HepG2 (cell line): ENCODE measurements around the gene CDK8. TPM values are rescaled to one million over a fixed set of nuclear protein-coding genes. Genes with fewer than 3 reads are reported as not detected.
A peak's percentile ranks its signal among the peaks of the same experiment; 100 is the strongest.

Source experiments
- ATF7 ChIP-seq, 2 experiments: fragments of 450-650 bp in 1 of 2; sonication (generic) in 1 of 2; formaldehyde crosslinking in 1 of 2; IDR thresholded peaks; 2 replicates each; pipeline versions ENCODE4 v1.4.0 to v1.6.1; 2016 to 2020; ENCODE audit warnings: antibody characterized with exemption in 1 of 2, mild to moderate bottlenecking in 1 of 2, missing genetic modification reagents in 1 of 2
- ATRX ChIP-seq: sonication (generic); formaldehyde crosslinking; IDR thresholded peaks from 2 replicates; pipeline ENCODE4 v1.4.0; 2020; ENCODE audit warnings: missing genetic modification reagents, borderline replicate concordance
- BRD4 ChIP-seq: sonication (generic); formaldehyde crosslinking; IDR thresholded peaks from 2 replicates; pipeline ENCODE4 v1.4.0; 2020; ENCODE audit warnings: missing genetic modification reagents
- CHD2 ChIP-seq: IDR thresholded peaks from 2 replicates; pipeline ENCODE4 v1.6.1; 2011; ENCODE audit warnings: low read depth, low read length, improper control_type of control experiment
- EP300 ChIP-seq, 3 experiments: sonication (generic) in 1 of 3; formaldehyde crosslinking in 1 of 3; IDR thresholded peaks; 2 replicates each; pipeline versions ENCODE4 v1.5.1 to v1.6.1; 2011 to 2020; ENCODE audit warnings: low read depth in 2 of 3, low read length in 2 of 3, borderline replicate concordance in 1 of 3, improper control_type of control experiment in 1 of 3, mild to moderate bottlenecking in 1 of 3, missing genetic modification reagents in 1 of 3, moderate library complexity in 1 of 3
- ERF ChIP-seq: IDR thresholded peaks from 2 replicates; pipeline ENCODE4 v1.6.1; 2018; ENCODE audit warnings: missing biosample characterization, missing genetic modification reagents
- HMGA1 ChIP-seq: sonication (generic); formaldehyde crosslinking; conservative IDR thresholded peaks from 2 replicates; pipeline ENCODE4 v1.4.0; 2020; ENCODE audit warnings: missing genetic modification reagents
- NPAS2 ChIP-seq: sonication (generic); formaldehyde crosslinking; IDR thresholded peaks from 2 replicates; pipeline ENCODE4 v1.8.0; 2022; ENCODE audit warnings: mild to moderate bottlenecking, missing genetic modification reagents, borderline replicate concordance
- NR2C2 ChIP-seq: sonication (generic); formaldehyde crosslinking; IDR thresholded peaks from 2 replicates; pipeline ENCODE4 v1.4.0; 2020; ENCODE audit warnings: missing genetic modification reagents, mild to moderate bottlenecking, moderate library complexity, borderline replicate concordance
- PHF21A ChIP-seq: sonication (generic); formaldehyde crosslinking; IDR thresholded peaks from 2 replicates; pipeline ENCODE4 v1.5.0; 2020; ENCODE audit warnings: mild to moderate bottlenecking, missing genetic modification reagents
- SP2 ChIP-seq: sonication (generic); formaldehyde crosslinking; IDR thresholded peaks from 2 replicates; pipeline ENCODE4 v1.5.1; 2020; ENCODE audit warnings: mild to moderate bottlenecking, missing genetic modification reagents
- SUZ12 ChIP-seq: fragments of 150-350 bp; IDR thresholded peaks from 2 replicates; pipeline ENCODE4 v1.6.1; 2014; ENCODE audit warnings: low read depth, low read length
- ZBTB3 ChIP-seq: sonication (generic); formaldehyde crosslinking; IDR thresholded peaks from 2 replicates; pipeline ENCODE4 v1.4.0; 2020; ENCODE audit warnings: low read depth, mild to moderate bottlenecking, moderate library complexity, missing genetic modification reagents, borderline replicate concordance
- ZNF292 ChIP-seq: sonication (generic); formaldehyde crosslinking; IDR thresholded peaks from 2 replicates; pipeline ENCODE4 v1.8.1; 2022; ENCODE audit warnings: mild to moderate bottlenecking, low read depth, missing genetic modification reagents, borderline replicate concordance
- ZNF382 ChIP-seq: sonication (generic); formaldehyde crosslinking; IDR thresholded peaks from 2 replicates; pipeline ENCODE4 v1.5.0; 2020; ENCODE audit warnings: missing genetic modification reagents, mild to moderate bottlenecking, borderline replicate concordance
- ZNF564 ChIP-seq: sonication (generic); formaldehyde crosslinking; IDR thresholded peaks from 2 replicates; pipeline ENCODE4 v1.8.1; 2023; ENCODE audit warnings: mild to moderate bottlenecking, missing genetic modification reagents
- ZNF605 ChIP-seq: sonication (generic); formaldehyde crosslinking; IDR thresholded peaks from 2 replicates; pipeline ENCODE4 v1.8.0; 2022; ENCODE audit warnings: mild to moderate bottlenecking, missing genetic modification reagents
- ZSCAN12 ChIP-seq: sonication (generic); formaldehyde crosslinking; IDR thresholded peaks from 2 replicates; pipeline ENCODE4 v1.9.0; 2021; ENCODE audit warnings: mild to moderate bottlenecking, missing genetic modification reagents
- ZSCAN25 ChIP-seq: sonication (generic); formaldehyde crosslinking; IDR thresholded peaks from 2 replicates; pipeline ENCODE4 v1.8.0; 2022; ENCODE audit warnings: mild to moderate bottlenecking, missing genetic modification reagents
- polyA plus RNA-seq, 8 experiments: library from polyadenylated mRNA; depleted of rRNA in 3 of 8; stranded (reverse) in 7 of 8; unstranded in 1 of 8; fragments of >200 nt; fragmentation: Illumina TruSeq in 4 of 8; extraction: Trizol in 4 of 8; gene quantifications; 2 replicates each; pipeline versions ENCODE4 v1.2.1 to v1.2.3, GENCODE V29; 2011 to 2016; ENCODE audit warnings: low read depth in 4 of 8, missing spikeins in 1 of 8, mixed read lengths in 1 of 8; ENCODE audit not compliant: insufficient read depth in 1 of 8
- total RNA-seq, 5 experiments: library from RNA; depleted of rRNA; stranded (reverse); fragments of >200 nt; fragmentation: Illumina TruSeq; extraction: Trizol; gene quantifications; 2 replicates each; pipeline ENCODE4 v1.2.3, GENCODE V29; 2016; ENCODE audit warnings: low read depth in 1 of 5
- TF ChIP-seq, protein P1 (sequence below): sonication (generic); formaldehyde crosslinking; IDR thresholded peaks from 2 replicates; pipeline ENCODE4 v1.4.0; 2020; ENCODE audit warnings: missing genetic modification reagents
- TF ChIP-seq, protein P2 (sequence below): sonication (generic); formaldehyde crosslinking; conservative IDR thresholded peaks from 2 replicates; pipeline ENCODE4 v1.8.0; 2022; ENCODE audit warnings: low read depth, missing genetic modification reagents
- TF ChIP-seq, protein P3 (sequence below): sonication (generic); formaldehyde crosslinking; conservative IDR thresholded peaks from 2 replicates; pipeline ENCODE4 v1.4.0; 2020; ENCODE audit warnings: missing genetic modification reagents
- TF ChIP-seq, protein P4 (sequence below): IDR thresholded peaks from 2 replicates; pipeline ENCODE4 v1.6.1; 2016; ENCODE audit warnings: control low read depth

CDK8 gene
- total and polyA plus RNA-seq, 2 of the 13 experiments (the other 11 are each of a cell fraction or from before 2014, with no cell fraction given), result 15.8 to 16.4 TPM

DNA sequence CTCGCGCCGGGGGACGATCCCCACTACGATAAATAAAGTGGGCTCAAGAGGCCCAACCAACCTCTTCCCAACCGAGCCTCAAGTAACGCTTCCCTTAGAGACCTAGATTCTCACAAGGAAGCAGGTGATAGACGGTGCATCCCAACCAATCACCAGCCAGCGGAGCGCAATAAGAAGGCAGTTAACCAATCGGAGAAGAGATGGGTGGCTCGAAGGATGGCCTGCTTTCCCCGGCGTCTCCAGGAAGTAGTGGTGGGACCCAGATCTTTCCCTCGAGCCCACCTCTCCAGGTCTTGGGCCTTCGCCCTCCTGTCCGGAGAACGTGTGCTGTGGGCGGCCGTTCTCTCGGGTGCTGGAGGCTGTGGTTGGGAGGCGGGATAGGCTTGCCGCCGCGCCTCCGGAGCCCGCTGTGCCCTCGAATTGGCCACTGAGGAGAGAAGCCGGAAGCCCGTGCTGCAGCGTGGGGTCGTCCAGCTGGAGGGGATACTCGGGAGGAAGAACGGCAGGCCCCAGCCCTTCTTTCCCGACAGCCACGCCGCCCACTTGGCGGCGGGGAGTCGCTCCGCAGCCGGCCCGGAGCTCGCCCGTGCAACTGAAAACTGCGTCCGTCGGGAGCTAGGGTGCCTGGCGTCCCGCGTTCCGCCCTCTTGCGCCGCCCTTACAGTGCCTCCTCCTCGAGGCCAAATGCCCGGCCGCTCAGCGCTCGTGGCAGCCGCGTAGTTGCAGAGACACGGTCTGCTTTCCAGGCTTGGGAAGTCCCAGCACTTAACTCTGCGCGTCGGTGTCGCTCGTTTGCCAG, 32.0 kb upstream of the CDK8 start, which contains the start of gene RNF6 (continued):
- TF ChIP-seq ATRX (CRISPR knock-in tag) (no peak), ZNF564 (CRISPR knock-in tag) (peak; percentile 76; the same call in 1 of the 2 replicates), NR2C2 (peak; percentile 80), NPAS2 (no peak), ZNF605 (peak; percentile 84), ZBTB3 (0 out of 2 replicates have a peak, but pooled peaks have one; percentile 51), ZSCAN25 (CRISPR knock-in tag) (0 out of 2 replicates have a peak, but pooled peaks have one; percentile 33), CHD2 (no peak; the same call in 1 of the 2 replicates), HMGA1 (CRISPR knock-in tag) (no peak), ATF7 (IDR thresholded peaks at IDR 0.05) (no peak), ATF7 (CRISPR knock-in tag; IDR thresholded peaks at IDR 0.05) (peak; percentile 49; the same call in 1 of the 2 replicates), BRD4 (CRISPR knock-in tag) (peak; percentile 99), EP300 (IDR thresholded peaks at IDR 0.05; ENCODE audit: low read depth in 2 of 2, low read length in 2 of 2) (0 out of 4 replicates have a peak, but pooled peaks of 1 of the 2 experiments have one; percentile 2), EP300 (CRISPR knock-in tag; IDR thresholded peaks at IDR 0.05; ENCODE audit: borderline replicate concordance) (no peak), ERF (CRISPR knock-in tag) (peak; percentile 69), ZNF382 (CRISPR knock-in tag) (no peak), SUZ12 (no peak), SP2 (CRISPR knock-in tag) (peak; percentile 91), ZSCAN12 (peak; percentile 60; the same call in 1 of the 2 replicates), PHF21A (CRISPR knock-in tag) (peak; percentile 46), ZNF292 (peak; percentile 89)
- TF ChIP-seq, protein P1, sequence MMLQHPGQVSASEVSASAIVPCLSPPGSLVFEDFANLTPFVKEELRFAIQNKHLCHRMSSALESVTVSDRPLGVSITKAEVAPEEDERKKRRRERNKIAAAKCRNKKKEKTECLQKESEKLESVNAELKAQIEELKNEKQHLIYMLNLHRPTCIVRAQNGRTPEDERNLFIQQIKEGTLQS (CRISPR knock-in tag), result peak; percentile 54; the same call in 1 of the 2 replicates
- TF ChIP-seq, protein P2, sequence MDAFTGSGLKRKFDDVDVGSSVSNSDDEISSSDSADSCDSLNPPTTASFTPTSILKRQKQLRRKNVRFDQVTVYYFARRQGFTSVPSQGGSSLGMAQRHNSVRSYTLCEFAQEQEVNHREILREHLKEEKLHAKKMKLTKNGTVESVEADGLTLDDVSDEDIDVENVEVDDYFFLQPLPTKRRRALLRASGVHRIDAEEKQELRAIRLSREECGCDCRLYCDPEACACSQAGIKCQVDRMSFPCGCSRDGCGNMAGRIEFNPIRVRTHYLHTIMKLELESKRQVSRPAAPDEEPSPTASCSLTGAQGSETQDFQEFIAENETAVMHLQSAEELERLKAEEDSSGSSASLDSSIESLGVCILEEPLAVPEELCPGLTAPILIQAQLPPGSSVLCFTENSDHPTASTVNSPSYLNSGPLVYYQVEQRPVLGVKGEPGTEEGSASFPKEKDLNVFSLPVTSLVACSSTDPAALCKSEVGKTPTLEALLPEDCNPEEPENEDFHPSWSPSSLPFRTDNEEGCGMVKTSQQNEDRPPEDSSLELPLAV (CRISPR knock-in tag), result 0 out of 2 replicates have a peak, but pooled peaks have one; percentile 41
- TF ChIP-seq, protein P3, sequence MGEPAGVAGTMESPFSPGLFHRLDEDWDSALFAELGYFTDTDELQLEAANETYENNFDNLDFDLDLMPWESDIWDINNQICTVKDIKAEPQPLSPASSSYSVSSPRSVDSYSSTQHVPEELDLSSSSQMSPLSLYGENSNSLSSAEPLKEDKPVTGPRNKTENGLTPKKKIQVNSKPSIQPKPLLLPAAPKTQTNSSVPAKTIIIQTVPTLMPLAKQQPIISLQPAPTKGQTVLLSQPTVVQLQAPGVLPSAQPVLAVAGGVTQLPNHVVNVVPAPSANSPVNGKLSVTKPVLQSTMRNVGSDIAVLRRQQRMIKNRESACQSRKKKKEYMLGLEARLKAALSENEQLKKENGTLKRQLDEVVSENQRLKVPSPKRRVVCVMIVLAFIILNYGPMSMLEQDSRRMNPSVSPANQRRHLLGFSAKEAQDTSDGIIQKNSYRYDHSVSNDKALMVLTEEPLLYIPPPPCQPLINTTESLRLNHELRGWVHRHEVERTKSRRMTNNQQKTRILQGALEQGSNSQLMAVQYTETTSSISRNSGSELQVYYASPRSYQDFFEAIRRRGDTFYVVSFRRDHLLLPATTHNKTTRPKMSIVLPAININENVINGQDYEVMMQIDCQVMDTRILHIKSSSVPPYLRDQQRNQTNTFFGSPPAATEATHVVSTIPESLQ (CRISPR knock-in tag), result no peak
- TF ChIP-seq, protein P4, sequence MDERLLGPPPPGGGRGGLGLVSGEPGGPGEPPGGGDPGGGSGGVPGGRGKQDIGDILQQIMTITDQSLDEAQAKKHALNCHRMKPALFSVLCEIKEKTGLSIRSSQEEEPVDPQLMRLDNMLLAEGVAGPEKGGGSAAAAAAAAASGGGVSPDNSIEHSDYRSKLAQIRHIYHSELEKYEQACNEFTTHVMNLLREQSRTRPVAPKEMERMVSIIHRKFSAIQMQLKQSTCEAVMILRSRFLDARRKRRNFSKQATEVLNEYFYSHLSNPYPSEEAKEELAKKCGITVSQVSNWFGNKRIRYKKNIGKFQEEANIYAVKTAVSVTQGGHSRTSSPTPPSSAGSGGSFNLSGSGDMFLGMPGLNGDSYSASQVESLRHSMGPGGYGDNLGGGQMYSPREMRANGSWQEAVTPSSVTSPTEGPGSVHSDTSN (CRISPR knock-in tag), result peak; percentile 93
